Hematopoietic multipotent progenitor cell treated with erythropoietin and hydrocortisone succinate and interleukin-3 and kit ligand, for 6 days (in vitro differentiated cells): ENCODE measurements around the gene C2CD2.

ENCODE experiments used
- DNase-seq: peaks from one replicate; pipeline ENCODE4 v3.0.0-alpha.2; 2015

C2CD2 gene

GRCh38 chr21:41861255-41861654, 92.6 kb downstream of the C2CD2 start:
- no peak for DNase-seq

- no peak for DNase-seq
These were observed 94.4 kb downstream of the C2CD2 start for GRCh38 chr21:41859297-41859980.

GRCh38 chr21:41858466-41859296, 95.1 kb downstream of the C2CD2 start:
- no peak for DNase-seq

DNA sequence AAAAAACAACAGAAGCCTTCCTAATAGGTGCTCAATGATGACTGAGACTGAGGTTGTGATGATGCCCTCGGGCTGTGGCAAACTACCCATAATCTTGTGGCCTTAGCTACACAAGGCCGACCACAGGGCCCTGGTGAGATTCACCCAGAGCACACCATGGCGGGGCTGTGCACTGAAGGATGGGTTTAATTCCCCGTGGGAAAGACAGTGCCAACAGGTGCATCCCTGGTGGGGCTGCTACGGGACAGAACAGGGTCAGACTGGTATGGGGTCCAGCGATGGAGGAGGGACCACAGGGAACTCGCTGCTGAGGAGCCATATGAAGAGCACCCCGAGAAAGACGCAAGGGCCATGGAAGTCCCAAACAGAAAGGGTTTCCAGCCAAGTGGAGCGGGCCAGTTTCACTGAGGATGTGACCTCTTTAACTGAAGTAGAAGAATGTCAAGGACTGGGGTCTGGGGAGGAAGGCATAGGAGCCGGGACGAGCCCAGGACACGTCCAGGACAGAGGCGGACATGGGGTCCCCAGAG, 96.0 kb downstream of the C2CD2 start:
- DNase-seq = no peak

- no peak for DNase-seq
These were observed 97.2 kb downstream of the C2CD2 start for GRCh38 chr21:41856572-41856971.

- DNase-seq = no peak
These were observed 99.3 kb downstream of the C2CD2 start for GRCh38 chr21:41854426-41854995.

DNA sequence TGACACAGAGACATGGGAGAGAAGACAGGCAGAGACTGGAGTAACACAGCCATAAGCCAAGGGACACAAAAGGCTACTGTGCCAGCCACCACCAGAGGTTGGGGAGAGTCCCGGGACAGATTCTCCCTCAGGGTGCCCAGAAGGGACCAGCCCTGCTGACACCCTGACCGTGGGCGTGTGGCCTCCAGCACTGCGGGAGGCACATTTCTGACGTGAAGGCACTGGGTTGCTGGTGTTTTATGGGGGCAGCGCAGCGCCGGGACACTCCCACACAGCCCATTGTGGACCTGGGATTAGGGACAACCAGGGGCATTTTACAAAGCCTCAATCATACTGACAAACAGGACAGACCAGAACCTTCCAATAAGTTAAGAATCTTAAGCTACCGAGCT, 100.9 kb downstream of the C2CD2 start:
- no peak for DNase-seq

GRCh38 chr21:41852151-41852928, 101.5 kb downstream of the C2CD2 start:
- no peak for DNase-seq

DNA sequence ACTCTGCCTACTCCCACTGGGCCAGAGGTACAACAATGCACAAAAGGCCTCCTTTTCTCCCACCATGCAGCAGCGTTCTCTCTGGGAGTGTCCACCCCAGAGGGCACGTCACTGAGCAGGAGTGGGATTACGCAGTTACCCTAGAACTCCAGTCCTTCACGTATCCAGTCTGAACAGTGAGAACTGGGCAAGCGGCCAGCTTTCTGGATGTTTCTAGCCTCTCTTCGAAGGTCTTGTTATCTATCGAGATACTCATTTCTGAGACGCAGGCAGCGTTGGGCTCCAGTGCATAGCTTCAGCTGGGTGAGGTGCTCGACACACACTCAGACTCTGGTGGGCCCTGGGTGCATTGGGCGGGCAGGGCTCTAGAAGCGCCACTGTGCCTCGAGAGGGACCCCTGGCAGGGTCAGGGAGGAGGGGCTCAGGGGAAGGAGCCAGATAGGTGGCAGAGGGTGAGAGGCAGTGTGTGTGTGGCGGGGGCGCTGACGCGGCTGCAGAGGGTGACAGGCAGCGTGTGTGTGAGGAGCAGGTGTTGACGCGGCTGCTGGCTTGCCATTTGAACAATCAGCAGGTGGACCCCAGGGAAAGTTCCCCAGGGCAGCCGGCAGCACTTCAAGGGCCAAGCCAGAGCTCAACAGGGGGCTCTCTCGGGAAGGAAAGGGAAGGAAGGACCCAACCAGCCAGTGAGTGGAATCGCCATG, 102.6 kb downstream of the C2CD2 start:
- DNase-seq = no peak

GRCh38 chr21:41850085-41850484, 103.7 kb downstream of the C2CD2 start:
- no peak for DNase-seq

DNA sequence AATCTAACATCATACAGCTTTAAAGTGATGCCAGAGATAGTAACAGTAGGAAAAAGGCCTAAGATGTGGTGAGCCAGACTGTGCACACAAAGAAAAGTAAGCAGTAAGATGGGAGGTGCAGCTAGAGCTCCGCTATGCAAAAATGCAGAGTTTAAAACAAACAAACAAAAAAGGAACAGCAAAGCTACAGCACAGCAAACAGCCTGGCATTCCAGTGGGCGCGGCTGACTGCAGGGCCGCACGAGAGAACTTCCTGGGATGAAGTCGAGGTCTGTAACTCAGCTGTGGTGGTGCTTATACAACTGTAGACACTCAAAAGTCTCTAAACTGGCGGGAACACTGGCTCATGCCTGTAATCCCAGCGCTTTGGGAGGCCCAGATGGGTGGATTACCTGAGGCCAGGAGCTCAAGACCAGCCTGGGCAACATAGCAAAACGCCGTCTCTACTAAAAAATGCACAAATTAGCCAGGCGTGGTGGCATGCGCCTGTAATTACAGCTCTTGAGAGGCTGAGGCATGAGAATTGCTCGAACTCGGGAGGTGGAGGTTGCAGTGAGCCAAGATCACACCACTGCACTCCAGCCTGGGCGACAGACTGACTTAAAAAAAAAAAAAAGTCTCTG, 104.7 kb downstream of the C2CD2 start:
- DNase-seq = no peak

GRCh38 chr21:41848533-41848932, 105.3 kb downstream of the C2CD2 start:
- no peak for DNase-seq

- DNase-seq = no peak
These were observed 106.6 kb downstream of the C2CD2 start for GRCh38 chr21:41847066-41847804.

- no peak for DNase-seq
These were observed 107.3 kb downstream of the C2CD2 start for GRCh38 chr21:41846536-41846935.

GRCh38 chr21:41846033-41846317, 107.8 kb downstream of the C2CD2 start:
- no peak for DNase-seq

DNA sequence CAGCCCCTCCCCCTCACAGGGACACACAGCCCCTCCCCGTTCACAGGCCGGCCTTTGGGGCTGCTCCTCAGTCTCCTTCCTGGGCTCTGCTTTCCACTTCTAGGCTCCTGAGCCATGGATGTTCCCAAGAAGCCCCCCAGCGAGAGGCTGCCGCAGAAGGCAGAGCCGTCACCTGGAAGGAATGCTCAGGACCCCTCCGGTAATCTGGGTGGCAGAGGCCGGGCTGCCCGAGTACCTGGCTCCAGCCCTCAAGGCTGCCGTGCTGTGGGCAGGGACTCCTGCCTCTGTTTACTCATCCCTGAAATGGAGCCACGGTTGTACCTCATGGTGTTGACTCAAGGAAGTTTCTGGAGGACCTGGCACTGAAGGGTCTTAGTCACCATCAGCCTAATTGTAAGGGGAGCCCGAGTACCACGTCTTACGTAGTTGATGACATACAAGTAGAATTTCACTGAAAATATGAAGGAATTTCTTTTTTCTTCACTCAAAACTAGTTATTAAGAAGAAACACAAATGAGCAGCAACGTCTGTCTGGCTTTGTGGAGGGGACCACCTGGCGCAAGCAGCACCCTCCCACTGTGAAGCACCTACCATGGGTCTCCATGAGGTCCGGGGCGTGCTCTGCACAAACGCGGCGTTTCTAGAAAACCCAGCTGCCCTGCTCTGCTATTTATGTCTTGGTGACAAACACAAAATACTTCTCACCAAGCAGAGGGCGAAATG, 108.3 kb downstream of the C2CD2 start:
- no peak for DNase-seq

GRCh38 chr21:41843584-41843983, 110.2 kb downstream of the C2CD2 start:
- DNase-seq = no peak

DNA sequence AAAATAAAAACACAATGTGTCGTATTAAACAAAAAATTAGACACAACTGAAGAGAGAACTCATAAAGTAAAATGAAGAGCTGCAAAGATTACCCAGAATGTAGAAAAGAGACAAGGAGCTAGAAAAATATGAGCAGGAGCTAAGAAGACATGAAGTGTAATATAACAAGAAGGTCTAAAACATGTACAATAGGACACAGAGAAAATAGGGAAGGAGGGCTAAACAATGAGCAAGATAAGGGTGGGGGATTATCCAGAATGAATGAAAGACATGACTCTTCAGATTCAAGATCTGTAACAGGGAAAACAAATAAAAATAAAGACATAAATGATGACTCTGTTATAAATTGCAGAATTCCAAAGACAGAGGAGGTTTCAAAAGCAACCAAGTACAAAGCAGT, 112.9 kb downstream of the C2CD2 start:
- no peak for DNase-seq

DNA sequence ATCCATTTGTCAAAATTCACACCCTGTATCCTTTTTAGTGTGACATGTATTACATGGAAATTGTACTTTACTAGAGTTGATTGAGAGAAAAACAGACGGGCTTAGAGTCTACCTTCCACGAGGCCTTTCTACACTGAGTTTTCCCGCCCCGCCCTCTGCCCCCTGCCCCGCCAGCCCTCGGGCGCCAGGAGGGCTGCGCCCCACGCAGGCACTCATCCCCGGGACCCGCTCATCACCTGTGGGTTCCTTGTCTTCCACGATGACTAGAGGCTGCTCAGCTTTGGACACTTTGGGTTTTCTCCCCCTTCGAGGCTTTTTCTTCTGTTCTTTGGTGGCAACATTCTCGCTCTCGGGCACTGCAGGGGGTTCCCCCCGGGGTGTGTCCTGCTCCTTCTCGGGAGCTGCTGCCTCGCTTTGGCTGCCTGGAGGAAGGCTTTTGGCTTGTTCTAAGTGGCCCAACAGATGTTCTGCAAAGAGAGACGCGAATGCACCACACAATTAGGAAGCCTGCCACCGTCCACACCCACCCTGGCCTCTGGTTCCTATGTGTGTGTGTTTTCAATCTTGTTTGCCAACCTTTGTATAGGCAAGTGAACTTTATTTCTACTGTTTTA, 114.3 kb downstream of the C2CD2 start:
- no peak for DNase-seq

- no peak for DNase-seq
These were observed 116.0 kb downstream of the C2CD2 start for GRCh38 chr21:41837756-41838297.
